HG03432 (cell line): ENCODE results near the gene LIN7A.
"Not testable (repeated sequence)": the region's sequence is repeated elsewhere in the genome, so short reads cannot be mapped to it uniquely, and the experiment has no call there.

Source experiments
- ATAC-seq: cut with Tn5 transposase; IDR thresholded peaks from one replicate; pipeline ENCODE4 v1.9.1; 2021; ENCODE audit warnings: mild to moderate bottlenecking, moderate library complexity; ENCODE audit not compliant: unreplicated experiment

The LIN7A gene

DNA sequence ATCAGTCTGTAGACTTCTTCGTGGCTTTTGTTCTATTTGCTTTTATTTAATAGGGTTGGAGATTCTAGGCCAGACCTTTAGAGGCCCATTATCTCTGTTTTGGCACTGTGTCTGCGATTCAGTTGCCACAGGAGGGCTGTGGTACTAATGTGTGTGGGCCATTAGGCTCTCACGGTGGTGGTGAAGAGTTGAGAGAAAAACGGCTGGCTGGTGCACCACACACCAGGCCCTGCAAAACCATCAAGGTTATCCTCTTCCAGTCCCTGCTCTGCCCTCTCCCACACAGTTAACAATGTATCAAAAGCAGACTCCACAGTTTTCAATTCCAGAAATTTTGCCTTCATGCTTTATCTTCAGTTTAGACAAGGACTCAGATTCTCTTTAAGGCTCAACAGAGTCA lies 123.3 kb downstream of the LIN7A start:
- no peak for ATAC-seq

- peak; percentile 53 for ATAC-seq
Observed at GRCh38 chr12:80813820-80814219, 123.9 kb downstream of the LIN7A start.

GRCh38 chr12:80811957-80812708 lies 125.6 kb downstream of the LIN7A start:
- ATAC-seq = no peak

DNA sequence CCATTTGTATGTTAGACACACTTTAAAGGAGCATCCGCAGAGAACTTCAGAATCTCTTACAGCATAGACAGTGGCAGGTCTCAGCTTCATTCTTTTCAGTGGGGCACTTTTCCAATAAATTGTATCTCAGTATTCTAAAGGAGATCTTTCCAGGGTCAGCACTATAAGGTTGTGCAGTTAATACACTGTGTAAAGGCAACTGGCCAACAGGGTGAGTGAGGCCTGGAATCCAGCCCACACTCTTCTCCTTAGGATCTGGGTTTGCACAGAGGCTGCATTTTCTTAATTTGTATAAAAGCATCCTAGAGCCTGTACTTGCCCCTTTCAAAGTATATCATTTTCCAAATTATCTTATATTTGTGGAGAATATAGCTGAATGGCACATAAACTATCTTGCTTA lies 126.9 kb downstream of the LIN7A start:
- ATAC-seq = no peak

DNA sequence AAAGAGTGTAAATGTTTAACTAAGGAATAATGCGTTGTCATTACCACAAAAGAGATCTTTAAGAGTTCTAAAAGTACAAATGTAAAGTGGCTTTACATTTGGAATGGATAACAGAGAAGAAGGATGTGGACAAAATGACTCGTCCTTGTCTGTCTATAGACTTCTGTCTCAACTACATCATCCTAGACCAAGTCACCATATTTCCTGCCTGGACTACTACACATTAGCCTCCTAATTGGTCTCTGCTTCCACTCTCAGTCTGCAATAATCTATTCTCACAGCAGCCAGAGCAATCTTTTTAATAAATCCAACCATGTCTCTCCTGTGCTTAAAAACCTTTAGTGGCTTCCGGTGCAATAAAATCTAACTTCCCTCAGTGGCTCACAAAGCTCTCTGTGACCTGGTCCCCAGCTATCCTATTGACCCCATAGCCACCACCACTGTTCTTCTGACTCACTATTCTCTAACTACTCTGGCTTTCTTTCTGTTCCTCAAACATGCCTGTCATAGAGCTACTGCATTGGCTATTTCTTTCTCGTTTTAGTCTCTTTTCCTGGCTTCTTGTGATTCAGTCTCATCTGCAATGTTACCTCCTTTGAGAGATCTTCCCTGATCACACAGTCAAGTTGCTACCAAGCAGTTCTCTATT lies 130.0 kb downstream of the LIN7A start:
- peak; percentile 97 for ATAC-seq

GRCh38 chr12:80805106-80805505 lies 132.6 kb downstream of the LIN7A start:
- no peak for ATAC-seq

DNA sequence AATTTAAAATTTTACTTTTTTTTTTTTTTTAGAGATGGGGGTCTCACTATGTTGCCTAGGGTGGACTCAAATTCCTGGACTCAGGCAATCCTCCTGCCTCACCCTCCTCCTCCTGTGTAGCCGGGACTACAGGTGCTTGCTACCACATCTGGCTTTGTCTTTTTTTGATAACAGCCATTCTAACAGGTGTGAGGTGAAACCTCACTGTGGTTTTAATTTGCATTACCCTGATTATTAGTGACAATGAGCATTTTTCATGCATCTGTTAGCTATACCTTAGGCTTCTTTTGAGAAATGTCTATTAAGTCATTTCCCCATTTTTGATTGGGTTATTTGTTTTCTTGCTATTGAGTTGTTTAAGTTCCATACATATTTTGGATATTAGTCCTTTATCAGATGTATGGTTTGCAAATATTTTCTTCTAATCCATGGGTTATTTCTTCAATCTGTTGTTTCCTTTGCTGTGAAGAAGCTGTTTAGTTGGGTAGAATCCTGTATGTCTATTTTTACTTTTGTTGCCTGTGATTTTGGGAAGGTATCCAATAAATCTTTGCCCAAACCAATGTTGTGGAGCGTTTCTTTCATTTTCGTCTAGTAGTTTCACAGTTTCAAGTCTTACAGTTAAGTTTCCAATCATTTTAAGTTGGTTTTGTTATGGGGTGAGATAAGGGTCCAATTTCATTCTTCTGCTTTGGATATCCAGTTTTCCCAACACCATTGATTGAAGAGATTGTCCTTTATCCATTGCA lies 134.9 kb downstream of the LIN7A start:
- ATAC-seq = peak; percentile 88

- ATAC-seq = no peak
Observed at GRCh38 chr12:80798281-80798680, 139.5 kb downstream of the LIN7A start.

DNA sequence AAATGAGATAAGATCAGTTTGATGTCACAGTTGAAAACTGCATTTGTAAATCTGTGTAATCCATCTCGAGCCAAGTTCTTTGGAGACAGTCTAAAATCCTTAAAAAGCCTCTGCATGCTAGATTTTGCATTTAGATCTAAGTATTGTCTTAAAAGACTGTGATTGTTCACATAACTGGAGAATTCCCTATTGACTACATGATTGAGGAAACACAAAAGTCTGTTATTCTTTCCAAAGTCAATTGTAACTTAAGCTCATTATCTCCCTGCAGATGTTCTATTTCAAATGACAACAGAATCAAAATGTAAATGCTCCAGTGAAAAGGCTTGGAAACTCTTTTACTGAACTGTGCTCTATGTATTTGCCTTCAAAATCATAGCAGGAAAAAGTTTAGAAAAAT lies 143.2 kb downstream of the LIN7A start:
- no peak for ATAC-seq

DNA sequence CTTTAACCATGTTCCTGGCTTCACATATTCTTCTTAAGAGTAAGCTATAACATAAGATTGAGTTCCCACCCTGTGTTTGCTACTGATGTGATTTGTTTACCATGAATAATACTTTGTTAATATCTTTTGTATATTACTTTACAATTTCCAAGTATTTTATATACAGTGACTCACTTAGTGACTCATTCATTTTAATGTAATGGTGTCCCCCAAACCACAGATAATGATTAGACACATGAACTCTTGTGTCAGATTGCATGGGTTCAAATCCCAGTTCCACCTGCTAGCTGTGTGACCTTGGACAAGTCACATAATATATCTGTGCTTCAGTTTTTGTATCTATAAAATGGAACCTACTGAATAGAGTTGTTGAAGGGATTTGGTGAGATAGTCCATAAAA lies 144.9 kb downstream of the LIN7A start:
- no peak for ATAC-seq

GRCh38 chr12:80791863-80792262 lies 145.9 kb downstream of the LIN7A start:
- ATAC-seq = peak; percentile 40

GRCh38 chr12:80788407-80788806 lies 149.3 kb downstream of the LIN7A start:
- not testable (repeated sequence) for ATAC-seq

- ATAC-seq = not testable (repeated sequence)
Observed at GRCh38 chr12:80782963-80783470, 154.7 kb downstream of the LIN7A start.

DNA sequence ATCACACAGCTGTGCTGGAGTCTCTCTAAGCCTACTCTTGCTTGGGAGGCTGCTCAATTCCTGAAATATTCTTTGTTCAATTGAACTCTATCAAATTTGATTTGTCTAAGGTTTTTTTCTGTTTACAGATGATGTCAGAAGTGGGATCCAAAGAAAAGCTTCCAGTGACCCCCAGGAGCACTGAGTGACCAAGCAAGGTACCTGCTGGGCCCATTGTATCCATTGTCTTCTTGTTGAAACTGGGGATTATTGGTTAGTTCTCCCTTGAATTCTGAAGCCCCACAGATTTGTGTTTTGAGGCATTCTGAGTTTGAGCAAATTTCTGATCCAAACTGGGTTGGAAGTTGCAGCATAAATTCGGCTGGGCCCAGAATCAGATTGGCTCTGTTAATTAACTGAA lies 156.4 kb downstream of the LIN7A start:
- ATAC-seq = no peak

DNA sequence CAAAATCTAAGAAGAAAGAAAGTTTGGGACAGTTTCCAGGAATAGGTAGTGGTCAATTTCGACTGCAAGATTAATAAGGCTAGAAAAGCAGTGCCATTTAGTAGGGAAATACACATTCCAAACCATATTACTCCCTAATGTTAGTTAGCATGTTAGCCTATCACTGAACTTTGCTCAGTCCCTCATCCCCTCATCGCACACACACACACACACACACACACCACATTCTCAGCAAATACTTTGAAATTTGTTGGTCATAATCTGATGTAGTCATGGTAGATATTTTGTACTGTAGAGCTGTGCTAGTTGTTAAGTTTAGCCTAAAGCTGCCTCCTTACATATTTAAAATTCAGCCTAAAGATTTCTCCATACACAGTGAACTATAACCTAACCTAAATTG lies 157.0 kb downstream of the LIN7A start:
- ATAC-seq = no peak

DNA sequence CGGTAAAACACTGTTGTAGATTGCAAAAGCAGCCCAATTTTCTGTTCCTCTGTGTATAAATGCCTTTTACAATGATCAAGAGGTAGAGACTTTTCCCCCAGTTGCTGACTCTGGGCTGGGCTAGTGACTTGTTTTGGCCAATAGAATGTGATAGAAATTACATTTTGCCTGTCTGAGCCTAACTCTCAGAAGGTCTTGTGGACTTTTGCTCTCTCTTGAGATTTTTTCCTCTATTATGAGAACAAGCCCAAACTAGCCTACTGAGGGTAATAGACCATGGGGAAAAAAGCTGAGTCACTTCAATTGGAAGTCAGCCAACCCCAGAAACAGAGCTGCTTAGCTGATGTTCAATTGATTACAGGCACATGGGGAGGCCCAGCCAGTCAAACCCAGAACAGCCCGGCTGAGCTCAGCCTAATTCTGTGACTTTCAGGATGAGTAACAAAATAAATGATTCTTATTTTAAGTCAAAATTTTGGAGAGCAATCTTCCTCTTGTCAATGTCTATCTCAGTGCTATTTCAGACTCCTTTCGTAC lies 159.7 kb downstream of the LIN7A start:
- peak; percentile 97 for ATAC-seq

GRCh38 chr12:80777587-80777986 lies 160.1 kb downstream of the LIN7A start:
- peak; percentile 1 for ATAC-seq

DNA sequence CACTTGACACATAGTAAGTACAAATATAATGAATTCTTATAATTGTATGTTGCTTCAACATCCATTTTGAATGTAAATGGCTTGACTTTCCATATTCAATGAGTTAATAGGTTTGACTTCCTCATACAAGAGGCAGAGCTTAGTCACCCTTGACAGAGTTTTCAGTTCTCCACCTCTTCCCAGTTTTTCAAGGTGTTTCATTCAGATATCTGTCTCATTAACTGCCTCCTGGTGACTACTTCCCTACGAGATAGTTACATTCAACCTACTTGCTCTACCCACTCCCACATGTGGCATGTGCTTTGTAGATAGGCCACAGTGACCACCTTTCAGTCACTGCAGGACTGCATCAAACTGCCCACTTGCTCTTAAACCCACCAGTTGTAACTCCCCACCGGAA lies 161.0 kb downstream of the LIN7A start:
- no peak for ATAC-seq

DNA sequence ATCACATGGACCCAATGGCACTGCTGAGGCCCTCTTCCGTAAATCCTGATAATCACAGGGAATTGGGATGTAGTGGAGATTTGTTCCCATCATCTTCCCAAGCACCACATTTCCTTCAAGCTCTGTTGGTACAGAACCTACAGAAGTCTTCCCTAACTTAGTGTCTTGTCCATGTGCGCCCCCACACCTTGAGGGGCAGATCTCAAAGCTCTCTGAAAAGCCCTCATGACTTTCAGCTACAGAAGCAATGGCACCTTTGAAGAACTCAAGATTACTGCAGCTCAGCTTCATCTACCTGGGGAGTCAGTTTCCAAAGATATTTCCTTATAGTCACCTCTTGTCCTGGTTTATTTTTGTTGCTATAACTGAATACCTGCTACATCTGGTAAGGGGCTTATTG lies 166.8 kb downstream of the LIN7A start:
- ATAC-seq = no peak

DNA sequence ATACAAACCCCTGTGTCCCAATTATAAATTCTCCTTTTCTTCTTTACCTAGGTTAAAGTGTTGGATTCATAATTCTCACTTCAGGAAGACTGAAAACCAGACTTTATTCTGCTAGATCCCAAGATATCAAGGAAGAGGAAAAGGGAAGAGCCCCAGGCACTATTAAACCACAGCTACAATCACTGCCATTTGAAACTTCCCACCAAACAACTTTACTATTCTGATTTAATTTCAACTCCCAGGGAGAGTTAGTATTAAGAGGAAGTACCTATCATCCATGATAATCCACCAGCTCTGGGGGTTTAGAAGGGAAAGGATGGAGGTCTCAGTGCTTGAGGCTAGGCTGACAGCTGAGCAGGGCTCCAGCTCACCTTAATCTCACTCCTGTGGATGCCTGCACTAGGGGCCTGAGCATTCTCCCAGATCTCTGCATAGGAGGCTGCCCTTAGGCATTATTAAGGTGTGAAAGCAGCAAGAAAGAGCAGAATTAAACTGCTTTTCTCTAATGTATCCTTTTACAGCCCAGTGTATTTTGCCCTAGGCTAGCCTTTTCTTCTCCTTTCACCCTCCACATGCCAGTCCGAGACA lies 168.1 kb downstream of the LIN7A start:
- ATAC-seq = no peak

DNA sequence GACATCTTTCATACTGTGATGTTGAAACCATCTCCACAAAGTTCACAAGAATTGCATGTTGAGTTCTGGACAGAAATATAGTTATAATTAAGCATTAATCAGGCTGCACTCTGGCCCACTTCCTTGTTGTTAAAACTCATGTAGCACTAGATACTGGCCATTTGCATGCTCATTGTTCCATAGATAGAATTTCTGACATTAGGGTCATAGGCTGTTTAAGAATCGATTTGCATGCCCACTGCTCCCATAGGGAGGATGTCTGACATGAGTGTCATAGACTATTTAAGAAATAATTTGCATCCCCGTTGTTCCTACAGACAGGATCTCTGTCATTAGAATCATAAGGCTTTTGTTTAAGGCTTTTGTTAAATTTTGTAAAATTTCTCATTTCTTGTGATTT lies 170.8 kb downstream of the LIN7A start:
- ATAC-seq = peak; percentile 92
